Measurements from ENCODE around the gene CSTF1.
"Not testable (repeated sequence)": the region's sequence is repeated elsewhere in the genome, so short reads cannot be mapped to it uniquely, and the experiment has no call there.

The CSTF1 gene

DNA sequence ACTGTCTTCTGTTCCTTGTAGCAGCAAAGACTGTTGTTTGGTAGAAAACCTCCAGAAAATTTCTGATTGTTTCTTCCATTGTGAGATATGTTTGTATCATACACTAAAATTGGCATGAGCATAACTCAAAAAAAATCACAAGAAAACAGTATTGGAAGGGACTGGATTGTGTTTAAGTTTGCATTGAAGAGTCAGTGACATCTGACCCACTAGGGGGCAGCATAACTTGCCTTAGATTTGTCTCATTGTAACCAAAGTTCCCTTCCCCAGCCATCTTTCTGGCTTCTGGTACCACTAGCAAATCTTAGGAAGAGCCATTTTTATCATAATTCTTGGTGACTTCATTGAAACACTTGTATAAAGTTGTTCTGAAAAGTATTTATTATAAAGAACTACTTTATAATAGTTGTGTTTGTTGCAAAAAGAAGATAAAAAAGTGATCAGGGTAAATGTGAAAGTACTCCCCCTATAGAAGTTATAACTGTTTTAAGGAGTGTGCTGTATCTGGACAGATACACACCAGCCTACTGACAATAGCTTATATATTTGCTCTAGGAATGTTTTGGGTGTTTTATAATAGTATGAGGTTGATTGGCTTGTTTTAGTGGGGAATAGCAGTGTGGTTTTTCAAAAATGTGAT is 7.7 kb downstream of the CSTF1 start:
- no peaks in the 10 kb centered on the region for H3K27me3 Mint-ChIP-seq
- no peak overlapping the region for H3K27ac Mint-ChIP-seq
- peaks cover 92% of the 10 kb centered on the region for H3K36me3 Mint-ChIP-seq (ENCODE audit: low read depth)
- intact Hi-C loops (cut with micrococcal nuclease): loop anchor here (2.0 kb wide), 1 partner anchor 69 kb away; the partner anchor contains the start of gene RTF2
- no peaks in the 10 kb centered on the region for H3K4me1 Mint-ChIP-seq (ENCODE audit: low read depth)
- H3K4me3 Mint-ChIP-seq: no peak overlapping the region
- H3K9me3 Mint-ChIP-seq: no peaks in the 10 kb centered on the region

DNA sequence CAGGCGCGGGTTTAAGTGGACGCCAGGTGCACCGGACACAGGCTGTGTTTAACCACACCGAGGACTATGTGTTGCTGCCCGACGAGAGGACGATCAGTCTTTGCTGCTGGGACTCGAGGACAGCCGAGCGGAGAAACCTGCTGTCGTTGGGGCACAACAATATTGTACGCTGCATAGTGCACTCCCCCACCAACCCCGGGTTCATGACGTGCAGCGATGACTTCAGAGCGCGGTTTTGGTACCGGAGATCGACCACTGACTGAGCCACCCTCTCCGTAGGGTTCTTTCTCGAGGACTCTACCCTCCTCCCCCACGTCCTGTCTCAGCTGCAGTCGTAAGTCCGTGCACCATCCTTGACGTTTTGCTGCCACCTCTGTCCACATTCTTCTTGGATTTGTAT is 11.0 kb downstream of the CSTF1 start:
- no peaks in the 10 kb centered on the region for H3K9me3 Mint-ChIP-seq
- H3K27ac Mint-ChIP-seq: peak overlapping the region; percentile 30
- no peaks in the 10 kb centered on the region for H3K27me3 Mint-ChIP-seq
- no peak overlapping the region for H3K4me3 Mint-ChIP-seq
- H3K4me1 Mint-ChIP-seq (ENCODE audit: low read depth): peaks cover 1% of the 10 kb centered on the region
- H3K36me3 Mint-ChIP-seq (ENCODE audit: low read depth): peaks cover 95% of the 10 kb centered on the region
- intact Hi-C loops (cut with micrococcal nuclease): no loop called here

DNA sequence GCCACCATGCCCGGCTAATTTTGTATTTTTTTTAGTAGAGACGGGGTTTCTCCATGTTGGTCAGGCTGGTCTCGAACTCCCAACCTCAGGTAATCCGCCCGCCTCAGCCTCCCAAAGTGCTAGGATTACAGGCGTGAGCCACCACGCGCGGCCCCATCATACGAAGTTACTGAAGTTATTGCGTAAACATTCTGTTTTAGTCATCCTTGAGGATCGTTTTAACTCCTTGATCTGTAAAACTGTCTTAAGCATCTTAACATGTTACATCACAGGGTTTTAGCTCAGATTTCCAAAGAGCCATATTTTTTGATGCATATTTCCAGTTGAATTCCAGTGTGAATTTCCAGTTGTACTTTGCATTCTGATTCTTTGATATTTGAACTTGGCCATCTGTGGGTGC is 12.9 kb downstream of the CSTF1 start:
- Mint-ChIP-seq H3K36me3 (ENCODE audit: low read depth) (peaks cover 89% of the 10 kb centered on the region), H3K4me1 (ENCODE audit: low read depth) (peaks cover 15% of the 10 kb centered on the region)
- H3K4me3 Mint-ChIP-seq; H3K9me3 Mint-ChIP-seq; H3K27ac Mint-ChIP-seq; intact Hi-C loops (cut with micrococcal nuclease); H3K27me3 Mint-ChIP-seq: not testable (repeated sequence)

DNA sequence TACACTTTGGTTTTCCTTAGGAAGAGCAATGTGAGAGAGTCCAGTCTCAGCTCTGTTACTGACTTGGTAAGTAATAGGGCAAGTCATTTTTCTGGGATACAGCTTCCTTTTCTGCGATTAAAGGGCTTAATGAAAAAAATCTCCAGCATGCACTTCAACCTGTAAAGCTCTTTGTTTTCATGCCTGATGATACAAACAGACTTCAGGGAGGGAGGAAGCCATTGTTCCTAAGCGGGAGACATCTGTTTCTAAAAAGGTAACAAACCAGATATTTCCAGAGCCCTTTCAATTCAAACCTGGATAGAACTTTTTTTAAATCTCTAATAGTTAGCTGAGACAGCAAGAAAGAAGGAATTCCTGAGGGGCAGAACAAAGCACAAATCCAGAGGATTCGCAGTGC is 14.5 kb downstream of the CSTF1 start:
- no peaks in the 10 kb centered on the region for H3K27me3 Mint-ChIP-seq
- peaks cover 29% of the 10 kb centered on the region for H3K4me1 Mint-ChIP-seq (ENCODE audit: low read depth)
- no peaks in the 10 kb centered on the region for H3K9me3 Mint-ChIP-seq
- no peak overlapping the region for H3K27ac Mint-ChIP-seq
- H3K4me3 Mint-ChIP-seq: no peak overlapping the region
- H3K36me3 Mint-ChIP-seq (ENCODE audit: low read depth): peaks cover 73% of the 10 kb centered on the region
- intact Hi-C loops (cut with micrococcal nuclease): no loop called here

DNA sequence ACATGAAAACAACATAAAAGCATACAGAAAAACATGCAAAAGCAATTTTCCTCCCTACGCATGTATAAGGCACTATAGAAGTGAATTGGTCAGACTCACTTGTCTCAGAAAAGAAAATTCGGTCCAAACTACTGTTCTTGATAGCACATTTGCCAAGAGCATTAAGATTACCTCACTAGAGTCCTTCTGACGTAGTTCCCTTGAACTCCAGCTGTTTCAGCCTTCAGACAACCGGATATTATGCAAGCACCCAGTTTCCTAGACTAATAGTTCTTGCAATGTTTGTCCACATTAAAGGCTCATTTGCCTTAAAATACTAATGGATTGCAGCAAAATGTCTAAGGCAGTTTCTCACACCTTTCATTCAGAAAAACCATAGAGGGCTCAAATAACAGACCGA is 17.1 kb downstream of the CSTF1 start:
- Mint-ChIP-seq H3K36me3 (ENCODE audit: low read depth) (peaks cover 68% of the 10 kb centered on the region), H3K9me3 (no peaks in the 10 kb centered on the region), H3K4me3 (no peak overlapping the region), H3K27ac (no peak overlapping the region), H3K27me3 (no peaks in the 10 kb centered on the region), H3K4me1 (ENCODE audit: low read depth) (peaks cover 48% of the 10 kb centered on the region)
- intact Hi-C loops (cut with micrococcal nuclease): no loop called here

DNA sequence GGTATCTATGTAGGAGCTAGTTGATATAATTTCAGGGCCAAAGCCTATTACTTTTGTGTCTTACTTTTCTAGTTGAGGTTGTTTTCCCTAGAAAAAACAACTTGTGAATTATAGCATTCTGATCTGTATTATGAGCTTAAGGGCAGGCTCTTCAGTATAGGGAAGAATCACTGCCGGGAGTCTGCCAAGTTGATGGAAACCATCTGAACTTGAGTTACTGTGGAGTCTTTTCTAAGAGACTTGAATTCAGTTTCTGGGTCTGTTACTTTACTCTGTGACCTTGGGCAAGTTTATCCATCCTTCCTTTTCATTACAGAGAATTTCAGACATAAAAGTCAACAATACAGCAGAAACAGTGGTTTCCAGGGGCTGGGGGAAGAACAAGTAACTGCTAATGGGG is 17.5 kb downstream of the CSTF1 start:
- H3K27ac Mint-ChIP-seq: peak overlapping the region; percentile 89
- peaks cover 52% of the 10 kb centered on the region for H3K4me1 Mint-ChIP-seq (ENCODE audit: low read depth)
- H3K36me3 Mint-ChIP-seq (ENCODE audit: low read depth): peaks cover 68% of the 10 kb centered on the region
- H3K4me3 Mint-ChIP-seq: no peak overlapping the region
- H3K27me3 Mint-ChIP-seq: no peaks in the 10 kb centered on the region
- H3K9me3 Mint-ChIP-seq: no peaks in the 10 kb centered on the region
- intact Hi-C loops (cut with micrococcal nuclease): no loop called here

DNA sequence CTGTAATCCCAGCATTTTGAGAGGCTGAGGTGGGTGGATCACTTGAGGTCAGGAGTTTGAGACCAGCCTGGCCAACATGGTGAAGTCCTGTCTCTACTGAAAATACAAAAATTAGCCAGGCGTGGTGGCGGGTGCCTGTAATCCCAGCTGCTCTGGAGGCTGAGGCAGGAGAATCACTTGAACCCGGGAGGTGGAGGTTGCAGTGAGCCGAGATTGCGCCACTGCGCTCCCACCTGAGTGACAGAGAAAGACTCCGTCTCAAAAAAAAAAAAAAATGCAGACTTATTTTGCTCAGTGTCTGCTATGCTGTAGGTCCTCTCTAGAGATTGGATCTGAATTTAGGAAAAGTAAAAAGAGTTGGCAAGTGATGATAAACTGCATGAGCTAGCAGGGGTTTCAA is 18.8 kb downstream of the CSTF1 start:
- H3K27me3 Mint-ChIP-seq, H3K9me3 Mint-ChIP-seq: not testable (repeated sequence)
- Mint-ChIP-seq H3K4me1 (ENCODE audit: low read depth) (peaks cover 56% of the 10 kb centered on the region), H3K27ac (peak overlapping the region; percentile 89), H3K36me3 (ENCODE audit: low read depth) (peaks cover 56% of the 10 kb centered on the region), H3K4me3 (peak overlapping the region; percentile 64)
- intact Hi-C loops (cut with micrococcal nuclease): loop anchor here (1.0 kb wide), 1 partner anchor 19 kb away; the partner anchor contains the start of genes AURKA and CSTF1

DNA sequence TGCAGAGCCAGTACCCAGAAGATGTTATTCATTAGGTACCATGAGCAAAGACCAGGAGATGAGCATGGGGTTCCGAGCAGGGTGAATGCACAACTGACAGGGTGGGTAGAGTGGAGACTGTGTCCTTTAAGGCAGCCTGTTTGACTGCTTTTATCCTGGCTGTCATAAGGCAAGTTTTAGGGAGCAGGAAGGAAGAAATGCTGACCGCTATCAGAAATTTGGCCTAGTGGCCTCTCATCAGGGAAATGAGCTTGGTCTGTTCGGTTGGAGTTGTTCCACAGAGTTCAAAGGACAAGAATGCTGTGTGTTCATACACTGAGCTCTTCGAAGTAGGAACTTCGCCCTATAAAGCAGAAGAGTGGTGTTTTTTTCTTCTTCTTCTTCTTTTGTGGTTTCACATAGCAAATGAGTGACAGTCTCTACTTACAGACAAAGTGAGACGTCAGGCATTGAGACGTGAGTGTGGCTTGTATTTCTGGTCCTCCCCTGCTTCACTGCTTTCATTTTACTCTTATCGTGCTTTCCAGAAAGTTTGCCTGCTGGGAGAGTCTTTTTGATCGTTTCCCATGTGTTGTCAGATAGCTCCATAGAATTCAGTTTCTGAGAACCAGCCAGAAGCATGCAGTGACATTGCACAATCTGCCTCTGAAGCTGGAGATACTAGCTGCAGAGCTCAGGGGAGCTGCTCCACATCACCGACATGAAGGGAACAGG is 19.5 kb downstream of the CSTF1 start, which contains the start of gene CASS4:
Gene CASS4, plus strand, starts transcription at position 502 of the 714 bp plus-strand sequence. Its CDS starts 199 bp downstream, at position 701.
- Mint-ChIP-seq H3K4me3 (peak within 1 kb of the TSS; percentile 94), H3K4me1 (ENCODE audit: low read depth) (peaks cover 62% of the 10 kb centered on the region), H3K27me3 (no peaks in the 10 kb centered on the region), H3K27ac (peak within 1 kb of the TSS; percentile 89), H3K9me3 (no peaks in the 10 kb centered on the region), H3K36me3 (ENCODE audit: low read depth) (peaks cover 54% of the 10 kb centered on the region)
- intact Hi-C loops (cut with micrococcal nuclease): loop anchor here (1.0 to 2.0 kb wide), 2 partner anchors 20 to 57 kb away; partner anchors contain the start of genes AURKA, CSTF1 and RTF2

DNA sequence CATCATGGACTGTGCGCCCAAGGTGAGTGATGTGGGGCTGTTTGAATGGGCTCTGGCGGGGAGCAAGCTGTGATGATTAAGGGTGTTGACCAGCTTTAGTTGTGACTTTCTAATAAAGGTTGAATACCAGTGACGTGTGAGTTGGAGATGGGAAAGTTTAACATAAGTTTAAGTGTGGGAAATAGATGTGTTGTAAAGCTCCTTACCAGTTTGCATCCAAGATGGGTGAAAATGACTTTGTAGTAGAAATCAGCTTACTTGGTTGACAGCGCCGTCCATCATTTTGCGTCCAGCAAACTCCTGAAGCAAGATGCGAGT is 20.0 kb downstream of the CSTF1 start:
- Mint-ChIP-seq H3K4me3 (peak overlapping the region; percentile 94), H3K36me3 (ENCODE audit: low read depth) (peaks cover 54% of the 10 kb centered on the region), H3K4me1 (ENCODE audit: low read depth) (peaks cover 67% of the 10 kb centered on the region), H3K27ac (peak overlapping the region; percentile 89), H3K27me3 (no peaks in the 10 kb centered on the region), H3K9me3 (no peaks in the 10 kb centered on the region)
- intact Hi-C loops (cut with micrococcal nuclease): loop anchor here (2.0 kb wide), 1 partner anchor 56 kb away; the partner anchor contains the start of gene RTF2

DNA sequence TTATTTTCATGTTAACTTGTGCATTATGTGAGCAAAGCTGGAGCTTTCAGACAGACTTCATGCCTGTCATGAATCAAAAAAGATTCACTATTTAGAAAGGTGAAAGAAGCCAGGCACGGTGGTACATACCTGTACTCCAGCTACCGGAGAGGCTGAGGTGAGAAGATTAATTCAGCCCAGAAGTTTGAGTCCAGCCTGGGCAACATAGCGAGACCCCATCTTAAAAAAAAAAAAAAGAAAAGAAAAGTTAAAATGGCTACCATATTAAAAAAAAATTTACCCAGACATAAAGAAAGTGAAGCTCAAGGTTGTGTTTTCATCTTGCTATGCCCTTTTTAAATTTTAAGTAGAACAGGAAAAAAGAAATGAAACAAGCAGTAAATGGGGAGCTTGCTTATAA is 20.5 kb downstream of the CSTF1 start:
- H3K36me3 Mint-ChIP-seq (ENCODE audit: low read depth): peaks cover 54% of the 10 kb centered on the region
- no peaks in the 10 kb centered on the region for H3K9me3 Mint-ChIP-seq
- intact Hi-C loops (cut with micrococcal nuclease): loop anchor here (2.0 kb wide), 1 partner anchor 56 kb away; the partner anchor contains the start of gene RTF2
- no peaks in the 10 kb centered on the region for H3K27me3 Mint-ChIP-seq
- H3K4me1 Mint-ChIP-seq (ENCODE audit: low read depth): peaks cover 72% of the 10 kb centered on the region
- peak overlapping the region; percentile 94 for H3K4me3 Mint-ChIP-seq
- peak overlapping the region; percentile 89 for H3K27ac Mint-ChIP-seq

DNA sequence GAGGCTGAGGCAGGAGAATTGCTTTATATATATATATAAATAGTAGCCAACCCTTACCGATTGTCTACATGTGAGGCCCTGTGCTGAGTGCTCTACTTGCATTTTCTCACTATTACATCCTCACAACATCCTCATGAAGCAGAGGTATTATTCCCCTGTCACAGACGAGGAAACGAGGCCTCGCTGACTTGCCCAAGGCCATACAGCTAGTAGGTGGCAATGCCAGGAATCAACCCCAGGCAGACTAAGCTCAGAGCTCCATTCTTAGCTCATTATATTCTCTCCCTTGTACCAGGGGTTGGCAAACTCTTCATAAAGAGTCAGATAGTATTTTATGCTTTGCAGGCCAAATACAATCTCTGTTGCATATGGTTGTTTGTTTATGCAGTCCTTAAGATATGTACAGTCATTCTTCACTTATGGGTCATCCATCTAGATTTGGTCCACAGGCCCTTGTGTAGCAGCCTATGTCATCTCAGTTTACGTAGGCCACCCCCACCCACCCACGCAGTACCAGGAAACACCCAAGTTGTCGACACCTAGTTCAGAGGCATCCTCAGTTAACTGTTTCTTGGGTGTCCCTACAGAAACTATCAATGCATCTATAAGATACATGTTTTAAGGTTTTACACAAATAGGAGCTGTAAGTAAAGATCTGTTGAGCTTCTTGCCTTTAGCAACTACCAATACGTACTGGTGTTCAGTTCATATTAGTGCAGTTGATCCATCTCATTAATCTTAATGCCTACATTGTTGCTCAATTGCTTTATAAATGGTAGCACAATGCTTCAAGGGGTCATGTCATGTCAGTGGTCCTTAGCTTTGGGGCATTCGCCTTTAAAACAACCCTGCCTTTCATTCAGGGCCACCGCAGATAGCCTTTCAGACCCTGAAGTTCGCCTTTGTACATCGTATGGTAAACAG is 22.7 kb downstream of the CSTF1 start:
- peaks cover 46% of the 10 kb centered on the region for H3K36me3 Mint-ChIP-seq (ENCODE audit: low read depth)
- peak overlapping the region; percentile 89 for H3K27ac Mint-ChIP-seq
- peak overlapping the region; percentile 39 for H3K4me3 Mint-ChIP-seq
- no peaks in the 10 kb centered on the region for H3K9me3 Mint-ChIP-seq
- peaks cover 77% of the 10 kb centered on the region for H3K4me1 Mint-ChIP-seq (ENCODE audit: low read depth)
- H3K27me3 Mint-ChIP-seq: no peaks in the 10 kb centered on the region
- intact Hi-C loops (cut with micrococcal nuclease): no loop called here

DNA sequence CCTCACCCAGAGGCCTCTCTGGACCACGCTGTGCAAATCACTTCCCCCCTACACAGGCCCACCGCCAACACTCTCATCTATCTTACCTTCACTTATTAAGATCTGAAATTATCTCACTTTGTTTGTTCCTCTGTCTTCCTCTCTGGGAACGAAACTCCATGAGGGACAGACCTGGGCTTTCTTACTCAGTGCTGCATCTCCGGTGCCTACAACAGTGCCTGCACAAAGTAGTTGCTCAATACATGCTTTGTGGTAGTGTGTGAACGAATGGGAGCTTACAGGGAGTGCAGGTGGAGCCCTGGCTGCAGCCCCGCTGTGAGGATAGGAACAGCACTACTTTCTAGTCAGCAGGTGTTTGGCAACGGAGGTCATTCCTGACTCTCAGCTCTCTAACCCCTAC is 25.0 kb downstream of the CSTF1 start:
- peak overlapping the region; percentile 2 for H3K4me3 Mint-ChIP-seq
- H3K9me3 Mint-ChIP-seq: no peaks in the 10 kb centered on the region
- no peaks in the 10 kb centered on the region for H3K27me3 Mint-ChIP-seq
- intact Hi-C loops (cut with micrococcal nuclease): no loop called here
- H3K4me1 Mint-ChIP-seq (ENCODE audit: low read depth): peaks cover 77% of the 10 kb centered on the region
- H3K36me3 Mint-ChIP-seq (ENCODE audit: low read depth): peaks cover 47% of the 10 kb centered on the region
- H3K27ac Mint-ChIP-seq: peak overlapping the region; percentile 85

DNA sequence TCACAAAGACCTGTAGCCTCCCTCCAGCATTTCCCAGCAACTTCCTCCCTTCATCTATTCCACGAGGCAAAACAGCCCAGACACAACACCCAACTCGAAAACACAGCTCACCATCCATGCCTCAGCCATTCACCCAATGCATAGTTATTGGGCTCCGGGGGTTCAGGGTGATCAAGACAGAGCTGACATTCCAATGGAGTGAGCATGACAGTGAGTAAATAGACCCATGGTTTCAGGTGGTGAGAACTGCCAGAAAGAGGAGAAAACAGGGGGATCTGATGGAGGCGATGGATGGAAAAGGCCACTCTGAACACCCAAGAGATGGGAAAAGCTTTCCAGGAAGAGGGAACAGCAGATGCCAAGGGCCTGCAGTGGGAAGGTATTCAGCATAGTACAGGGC is 25.5 kb downstream of the CSTF1 start:
- no peaks in the 10 kb centered on the region for H3K27me3 Mint-ChIP-seq
- peaks cover 77% of the 10 kb centered on the region for H3K4me1 Mint-ChIP-seq (ENCODE audit: low read depth)
- H3K36me3 Mint-ChIP-seq (ENCODE audit: low read depth): peaks cover 41% of the 10 kb centered on the region
- peak overlapping the region; percentile 5 for H3K4me3 Mint-ChIP-seq
- intact Hi-C loops (cut with micrococcal nuclease): no loop called here
- H3K27ac Mint-ChIP-seq: peak overlapping the region; percentile 85
- no peaks in the 10 kb centered on the region for H3K9me3 Mint-ChIP-seq
